SH-SY5Y (cell line): ENCODE measurements around the gene EXOSC7.

ENCODE experiments used
- GATA2 ChIP-seq: IDR thresholded peaks from 2 replicates; pipeline ENCODE4 v1.6.1; 2011; ENCODE audit warnings: mild to moderate bottlenecking, low read depth, low read length
- GATA3 ChIP-seq: IDR thresholded peaks from 2 replicates; pipeline ENCODE4 v1.6.1; 2011; ENCODE audit warnings: low read depth, mild to moderate bottlenecking, low read length, moderate library complexity

EXOSC7 gene

DNA sequence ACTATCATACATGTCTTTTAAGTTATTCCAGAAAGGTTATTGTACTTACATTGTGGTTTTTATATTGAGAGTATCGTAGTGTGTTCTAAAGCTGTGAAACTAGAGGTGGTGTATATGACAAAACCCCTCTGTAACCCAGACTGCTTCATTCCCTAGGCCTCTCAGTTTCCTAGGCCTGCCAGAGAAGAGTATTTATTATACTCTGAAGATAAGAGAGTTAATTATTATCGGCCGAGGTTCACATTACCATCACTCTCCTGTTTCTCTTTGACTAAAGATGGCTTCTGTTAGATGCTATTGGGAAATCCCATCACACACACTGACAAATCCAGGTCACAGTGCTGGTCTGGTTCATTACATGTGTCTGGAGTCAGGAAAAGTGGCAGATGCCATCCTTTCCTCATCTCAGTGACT is 20.5 kb downstream of the EXOSC7 start:
- TF ChIP-seq GATA3 (no peak; the same call in 1 of the 2 replicates), GATA2 (peak; percentile 56)

DNA sequence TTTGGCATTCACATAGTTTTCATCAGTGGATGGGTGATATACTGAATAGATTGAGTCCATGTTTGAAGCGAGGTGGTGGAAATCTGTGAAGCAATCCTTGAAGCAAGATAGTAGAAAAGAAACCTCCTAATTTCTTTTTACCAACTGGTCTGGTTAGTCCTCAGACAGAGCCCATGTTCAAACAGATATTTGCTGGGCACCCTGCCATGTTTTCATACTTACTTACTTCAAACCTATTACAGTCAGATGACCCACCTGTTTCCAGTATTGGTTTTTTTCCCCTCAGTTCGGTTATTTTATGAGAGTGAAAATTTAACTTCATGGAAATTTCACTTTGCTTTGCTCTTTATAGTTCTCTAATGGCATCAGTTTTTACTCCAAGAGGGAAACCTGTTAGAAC is 23.7 kb downstream of the EXOSC7 start:
- TF ChIP-seq GATA2 (no peak), GATA3 (no peak)

DNA sequence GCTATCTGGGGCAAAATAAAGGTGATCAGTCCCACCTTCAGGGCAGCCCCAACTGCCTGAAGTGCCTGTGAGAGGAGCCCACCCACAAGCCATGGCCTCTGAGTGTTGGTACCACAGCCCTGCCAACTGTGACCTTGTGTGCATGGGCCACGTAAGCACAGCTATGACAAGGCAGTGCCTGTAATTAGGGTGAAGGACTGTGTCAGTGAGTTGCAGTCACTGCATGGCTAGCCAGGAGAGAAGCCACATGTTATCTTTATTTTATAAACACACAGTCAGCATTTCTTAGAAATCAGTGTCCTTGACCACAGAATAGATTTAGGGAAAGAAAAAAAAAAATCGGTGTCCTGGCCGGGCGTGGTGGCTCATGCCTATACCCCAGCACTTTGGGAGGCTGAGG is 24.8 kb downstream of the EXOSC7 start:
- TF ChIP-seq GATA3 (no peak), GATA2 (no peak)

DNA sequence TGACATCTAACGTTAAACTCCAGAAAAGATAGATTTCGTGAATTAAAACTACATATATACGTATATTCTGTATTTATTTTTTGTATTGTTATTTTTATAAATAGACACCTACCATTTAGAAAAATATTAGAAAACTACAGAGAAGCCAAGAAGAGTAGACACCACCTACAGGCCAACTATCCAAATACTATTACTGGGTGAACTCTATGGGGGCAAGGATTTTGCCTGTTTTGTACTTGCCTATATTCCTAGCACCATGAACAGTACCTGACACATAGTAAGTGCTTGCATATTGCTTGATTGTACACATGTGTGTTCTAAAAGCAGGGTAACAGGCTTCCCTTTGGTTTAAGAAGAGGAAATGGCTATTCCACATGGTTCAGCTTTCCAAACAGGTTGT is 25.7 kb downstream of the EXOSC7 start:
- TF ChIP-seq GATA3: no peak
- TF ChIP-seq GATA2: no peak

DNA sequence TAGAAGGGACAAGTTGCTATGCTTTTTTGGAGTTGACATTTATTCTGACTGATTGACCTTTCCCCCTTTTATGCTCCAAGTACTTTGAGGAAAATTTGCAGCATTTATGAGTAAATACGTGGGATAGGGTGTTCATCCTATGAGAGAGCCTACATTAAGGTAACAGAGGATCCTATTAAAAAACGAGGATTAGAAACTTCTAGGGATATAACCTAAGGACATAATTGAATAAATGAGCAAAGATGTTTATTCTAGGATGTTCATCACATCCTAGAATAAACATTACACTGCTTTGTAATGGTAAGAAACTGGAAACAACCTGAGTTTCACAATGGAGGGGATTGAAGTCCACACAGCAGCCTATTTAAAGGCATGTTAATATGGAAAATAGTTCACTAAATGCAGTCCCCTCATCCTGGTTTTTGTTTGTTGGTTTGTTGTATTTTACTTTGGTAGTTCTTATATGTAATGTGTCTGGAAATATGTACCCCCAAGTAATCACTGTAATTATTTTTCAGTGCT is 26.2 kb downstream of the EXOSC7 start:
- TF ChIP-seq GATA3 (no peak), GATA2 (no peak)

DNA sequence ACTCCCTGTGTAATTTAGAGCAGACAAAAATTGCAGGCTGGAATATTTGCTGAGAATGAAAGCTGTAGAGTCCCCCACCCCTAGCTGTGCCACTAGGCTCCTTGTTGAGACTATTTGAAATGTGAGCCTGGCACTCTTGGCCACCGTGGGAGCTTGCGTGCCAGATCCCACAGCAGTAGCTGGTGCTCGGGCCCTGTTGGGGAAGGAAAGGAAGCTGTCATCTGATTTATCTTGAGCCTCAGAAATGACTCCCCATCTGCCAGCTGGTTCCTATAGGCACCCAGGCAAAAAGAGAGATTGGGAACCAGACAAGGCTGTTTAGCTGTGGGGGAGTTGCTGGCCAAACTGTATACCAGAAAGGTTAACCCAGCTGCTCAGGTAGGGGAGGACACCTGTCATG is 26.7 kb downstream of the EXOSC7 start:
- TF ChIP-seq GATA2: no peak
- TF ChIP-seq GATA3: no peak

DNA sequence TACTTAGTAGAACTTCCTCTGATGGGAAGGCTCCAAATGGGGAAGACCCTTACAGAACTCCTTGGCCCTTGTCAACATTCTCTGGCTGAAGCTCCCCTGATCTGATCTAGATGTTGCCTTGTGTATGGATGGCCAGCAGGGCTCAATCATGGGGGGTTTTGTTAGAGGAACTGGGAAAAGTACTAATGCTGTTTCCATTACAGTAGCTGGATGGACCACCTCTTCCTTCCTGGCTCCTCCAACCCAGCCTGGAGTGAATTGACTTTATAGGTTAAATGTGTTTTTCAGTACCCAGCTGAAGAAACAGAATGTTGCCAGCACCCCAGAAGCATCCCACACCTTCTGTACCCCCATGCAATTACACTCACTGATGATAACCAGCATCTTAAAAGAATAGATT is 27.4 kb downstream of the EXOSC7 start:
- TF ChIP-seq GATA2 (no peak), GATA3 (no peak)

DNA sequence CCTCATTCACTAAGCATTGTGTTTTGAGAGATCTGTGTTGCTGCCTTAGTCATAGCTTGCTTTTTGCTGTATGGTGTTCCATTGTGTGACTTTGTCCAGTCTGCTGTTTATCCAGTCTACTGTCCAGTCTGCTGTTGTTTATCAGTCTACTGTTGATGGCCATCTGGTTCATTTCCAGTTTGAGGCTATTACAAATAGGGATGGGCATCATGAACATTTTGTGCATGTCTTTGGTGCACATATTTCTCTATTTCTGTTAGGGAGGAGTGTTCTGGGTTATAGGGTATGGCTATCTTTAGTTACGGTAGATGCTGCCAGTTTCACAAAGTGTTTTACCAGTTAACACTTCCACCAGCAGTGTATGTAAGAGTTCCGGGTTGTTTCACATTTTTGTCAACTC is 27.8 kb downstream of the EXOSC7 start:
- TF ChIP-seq GATA2: no peak
- no peak for TF ChIP-seq GATA3

DNA sequence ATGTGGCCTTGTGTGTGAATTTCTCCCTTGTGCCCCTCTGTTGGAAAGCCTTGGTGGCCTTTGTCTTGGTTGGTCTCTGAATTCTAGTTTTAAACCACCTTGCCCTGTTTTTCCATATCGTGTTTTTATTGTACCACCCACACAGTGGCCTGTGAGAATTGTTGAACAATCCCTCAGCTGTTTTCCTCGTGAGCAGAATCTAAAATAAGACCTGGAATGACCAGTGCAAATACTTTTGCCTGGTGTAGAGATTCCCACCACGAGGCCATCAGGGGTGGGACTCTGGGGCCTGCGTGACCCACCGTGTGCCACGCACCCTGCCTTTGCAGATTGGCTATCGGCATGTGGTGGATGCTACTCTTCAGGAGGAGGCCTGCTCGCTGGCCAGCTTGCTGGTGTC is 31.0 kb downstream of the EXOSC7 start:
- TF ChIP-seq GATA2 (no peak), GATA3 (no peak)

DNA sequence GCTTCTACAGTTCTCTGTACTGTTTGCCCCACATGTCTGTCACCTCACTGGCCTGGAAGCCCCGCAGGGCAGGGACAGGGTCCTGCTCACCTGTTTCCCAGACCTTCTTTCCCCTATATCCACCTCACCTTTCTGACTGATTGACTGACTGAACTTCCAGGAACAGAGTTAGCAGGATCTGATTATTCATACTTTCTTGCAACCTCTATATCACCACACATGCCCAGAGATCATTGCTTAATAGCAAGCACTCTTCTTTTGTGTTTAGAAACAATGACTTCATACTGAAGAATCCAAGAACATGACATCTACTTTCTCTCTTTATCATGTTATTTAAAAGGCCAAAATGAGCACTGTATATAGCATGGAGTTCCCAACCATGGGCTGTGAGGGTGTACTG is 32.1 kb downstream of the EXOSC7 start:
- no peak for TF ChIP-seq GATA3
- TF ChIP-seq GATA2: no peak

DNA sequence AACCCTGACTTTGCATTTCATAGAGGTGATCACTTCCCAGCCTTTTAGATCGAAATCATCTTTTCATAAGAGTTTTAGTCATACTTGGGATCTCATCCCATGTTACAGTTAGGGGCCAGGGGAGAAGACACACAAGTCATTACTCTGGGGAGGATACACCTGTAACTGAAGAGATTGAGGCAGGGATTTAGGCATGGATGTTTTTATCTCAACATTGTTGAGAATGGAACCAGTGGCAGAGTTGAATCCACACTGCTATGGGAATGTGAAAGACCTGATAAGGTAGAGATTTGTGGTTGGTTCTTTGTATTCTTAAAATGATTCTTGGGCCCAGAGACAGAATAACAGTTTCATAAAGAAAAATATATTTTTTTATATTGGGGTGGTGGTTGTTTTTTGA is 33.8 kb downstream of the EXOSC7 start:
- no peak for TF ChIP-seq GATA2
- TF ChIP-seq GATA3: no peak

DNA sequence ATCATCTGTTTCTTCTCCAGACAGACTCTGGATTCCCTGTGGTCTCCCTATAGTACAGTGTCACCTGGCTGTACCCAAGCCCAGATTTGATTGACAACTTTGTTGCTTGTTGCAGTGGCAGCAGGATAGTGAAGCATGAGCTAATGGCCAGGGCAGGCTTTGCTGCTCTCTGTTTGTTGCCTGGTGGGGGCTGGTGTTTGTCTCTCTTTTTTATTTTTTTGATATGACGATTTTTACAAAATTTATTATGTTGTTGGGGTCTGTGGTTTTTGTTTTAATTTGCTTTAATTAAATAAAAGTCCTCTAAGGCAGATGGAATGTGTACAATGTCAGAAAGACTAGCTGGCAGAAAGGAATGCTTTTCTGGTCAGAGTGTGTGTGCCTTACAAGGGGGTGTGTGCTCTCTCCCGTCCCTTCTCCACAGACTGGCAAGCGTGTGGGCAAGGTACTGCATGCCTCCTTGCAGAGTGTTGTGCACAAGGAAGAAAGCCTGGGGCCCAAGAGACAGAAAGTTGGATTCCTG is 34.8 kb downstream of the EXOSC7 start:
- TF ChIP-seq GATA2 (no peak), GATA3 (no peak)

DNA sequence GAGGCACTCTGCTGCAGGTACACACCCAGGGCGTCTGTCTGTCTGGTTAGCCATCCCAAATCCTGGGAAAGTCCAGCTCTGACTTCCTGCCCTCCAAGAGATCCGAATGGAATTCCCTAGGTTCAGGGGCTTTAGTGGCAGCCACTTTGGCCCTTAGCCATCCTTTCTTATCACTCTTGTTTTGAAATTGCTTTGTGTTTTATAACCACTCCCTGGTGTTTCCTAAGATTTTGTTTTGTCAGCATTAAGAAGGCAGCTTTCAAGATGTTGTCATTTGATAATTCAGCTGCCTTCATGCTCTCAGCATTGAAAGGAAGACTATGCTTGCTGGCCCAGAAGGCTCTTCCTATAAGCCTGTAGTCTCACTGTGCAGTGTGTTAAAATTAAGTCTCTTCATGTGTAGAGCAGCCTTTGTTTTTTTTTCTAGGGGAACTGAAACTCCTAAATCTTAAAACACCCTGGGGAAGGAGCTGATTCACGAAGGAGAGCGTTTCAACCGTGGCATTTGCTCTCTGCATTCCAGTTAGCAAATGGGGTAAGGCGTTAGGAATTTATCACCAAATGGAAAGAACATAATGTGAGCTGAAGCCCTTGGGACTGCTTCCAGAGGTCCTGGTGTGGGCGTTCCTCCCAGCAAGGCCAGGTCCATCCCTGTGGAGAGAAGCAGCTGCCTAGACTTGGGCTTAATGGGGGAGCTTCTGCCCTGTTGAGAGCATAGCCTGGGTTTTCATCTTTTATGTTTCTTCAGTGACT is 35.9 kb downstream of the EXOSC7 start:
- TF ChIP-seq GATA3: no peak
- TF ChIP-seq GATA2: no peak

DNA sequence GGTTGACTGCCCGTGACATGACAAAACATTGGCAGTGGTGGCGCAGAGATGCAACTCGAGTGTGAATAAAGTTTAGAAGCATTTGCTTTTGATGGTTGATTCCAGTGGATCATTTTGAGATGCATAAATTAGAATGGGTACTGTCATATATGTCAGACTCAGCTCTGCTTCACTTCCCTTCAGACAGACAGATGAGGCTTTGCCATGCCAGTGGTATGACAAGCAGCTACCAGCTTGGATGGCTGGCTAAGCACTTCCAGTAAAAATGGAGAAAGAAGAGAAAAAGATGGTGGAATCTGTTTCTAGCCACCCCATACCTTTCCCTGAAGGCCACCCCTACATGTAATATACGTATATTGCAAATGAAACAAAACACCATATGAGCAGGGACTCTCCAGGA is 36.5 kb downstream of the EXOSC7 start:
- TF ChIP-seq GATA3 (no peak), GATA2 (no peak)

DNA sequence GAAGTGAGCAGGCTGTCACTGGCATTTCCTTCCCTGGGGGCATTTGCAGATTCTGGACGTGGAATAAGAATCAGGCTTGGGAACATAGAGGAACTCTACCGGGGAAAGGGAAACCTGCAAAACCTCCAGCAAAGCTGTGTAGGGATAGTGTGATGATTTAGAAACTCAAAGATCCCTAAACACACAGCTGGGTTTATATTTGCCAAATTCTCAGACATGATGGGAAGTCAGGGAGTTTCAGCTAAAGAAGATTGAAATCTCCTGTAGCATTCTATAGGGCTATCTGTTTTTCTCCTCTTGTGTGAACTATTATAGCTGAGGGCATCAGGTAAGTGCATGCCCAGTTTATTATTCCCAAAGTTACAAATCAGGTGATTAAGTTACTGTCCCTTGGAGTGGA is 40.9 kb downstream of the EXOSC7 start:
- no peak for TF ChIP-seq GATA3
